ENCODE data around the gene SOX6. TPM values are rescaled to one million over a fixed set of nuclear protein-coding genes. Genes with fewer than 3 reads are reported as not detected.

The SOX6 gene
- total RNA-seq, 1 donor from 2014 or later = 4.9 TPM

DNA sequence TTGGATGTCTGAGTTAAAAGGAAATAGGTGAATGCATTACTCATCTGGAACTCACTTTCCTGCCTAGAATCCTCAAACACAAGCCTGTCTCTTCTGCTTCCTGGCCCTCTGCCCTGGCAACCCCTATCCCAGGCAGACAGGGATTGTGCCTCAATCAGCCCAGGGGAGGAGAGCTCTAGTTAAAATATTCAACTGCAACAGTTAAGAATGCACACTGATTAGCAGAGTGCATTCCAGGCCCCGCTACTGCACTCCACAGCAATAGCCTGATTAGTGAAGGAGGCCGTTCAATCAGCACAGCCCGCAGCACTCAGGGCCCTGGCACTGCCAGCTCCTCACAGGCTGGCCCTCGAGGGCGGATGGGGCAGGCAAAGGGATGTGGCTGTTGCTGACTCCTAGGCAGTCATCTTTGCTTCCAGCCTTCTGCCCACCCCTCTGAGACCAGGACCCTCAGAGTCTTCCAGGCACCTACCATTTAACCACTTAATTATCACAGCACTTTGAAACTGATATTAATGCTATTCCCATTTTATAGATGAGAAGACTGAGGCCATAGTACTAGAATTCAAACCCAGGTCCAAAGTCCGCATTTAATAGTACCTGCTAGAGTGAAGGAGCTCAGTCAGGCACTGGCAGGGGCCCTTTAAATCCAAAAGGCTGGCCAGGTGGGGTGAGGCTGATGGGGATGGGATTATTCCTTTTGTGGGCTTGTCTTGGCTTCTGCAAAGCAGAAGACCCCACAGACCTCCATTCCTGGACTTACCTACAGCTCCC lies 435.3 kb downstream of the SOX6 start:
- H3K36me3 ChIP-seq = no peaks in the 10 kb centered on the region
- TF ChIP-seq POLR2AphosphoS5 (IDR thresholded peaks at IDR 0.05; ENCODE audit: insufficient read depth in 1 of 2, low read depth in 1 of 2) (no peak), POLR2A (IDR thresholded peaks at IDR 0.05) (no peak)
- TF ChIP-seq, protein P1, sequence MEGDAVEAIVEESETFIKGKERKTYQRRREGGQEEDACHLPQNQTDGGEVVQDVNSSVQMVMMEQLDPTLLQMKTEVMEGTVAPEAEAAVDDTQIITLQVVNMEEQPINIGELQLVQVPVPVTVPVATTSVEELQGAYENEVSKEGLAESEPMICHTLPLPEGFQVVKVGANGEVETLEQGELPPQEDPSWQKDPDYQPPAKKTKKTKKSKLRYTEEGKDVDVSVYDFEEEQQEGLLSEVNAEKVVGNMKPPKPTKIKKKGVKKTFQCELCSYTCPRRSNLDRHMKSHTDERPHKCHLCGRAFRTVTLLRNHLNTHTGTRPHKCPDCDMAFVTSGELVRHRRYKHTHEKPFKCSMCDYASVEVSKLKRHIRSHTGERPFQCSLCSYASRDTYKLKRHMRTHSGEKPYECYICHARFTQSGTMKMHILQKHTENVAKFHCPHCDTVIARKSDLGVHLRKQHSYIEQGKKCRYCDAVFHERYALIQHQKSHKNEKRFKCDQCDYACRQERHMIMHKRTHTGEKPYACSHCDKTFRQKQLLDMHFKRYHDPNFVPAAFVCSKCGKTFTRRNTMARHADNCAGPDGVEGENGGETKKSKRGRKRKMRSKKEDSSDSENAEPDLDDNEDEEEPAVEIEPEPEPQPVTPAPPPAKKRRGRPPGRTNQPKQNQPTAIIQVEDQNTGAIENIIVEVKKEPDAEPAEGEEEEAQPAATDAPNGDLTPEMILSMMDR (IDR thresholded peaks at IDR 0.05) = no peak
- intact Hi-C loops (cut with DNase I) = no loop called here

DNA sequence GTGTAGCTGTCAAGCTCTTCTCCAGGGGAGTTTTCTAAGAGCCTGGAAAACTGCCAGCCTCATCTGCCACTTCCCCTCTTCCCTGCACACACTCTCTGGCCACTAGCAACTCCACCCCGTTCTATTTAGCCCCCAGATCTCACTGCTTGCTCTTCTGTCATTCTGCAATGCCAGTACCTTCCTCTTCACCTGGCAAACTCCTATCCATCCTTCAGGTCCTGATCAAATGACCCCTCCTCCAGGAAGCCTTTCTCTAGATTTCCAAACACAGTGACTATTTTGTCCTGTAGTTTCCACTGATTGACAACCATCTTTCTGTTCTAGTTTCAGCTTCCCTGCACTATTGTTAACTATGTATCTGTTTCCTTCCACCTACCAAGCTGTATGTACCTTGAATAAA lies 437.7 kb downstream of the SOX6 start:
- no peak overlapping the region for H3K4me3 ChIP-seq
- no peaks in the 10 kb centered on the region for H3K9me3 ChIP-seq
- intact Hi-C loops (cut with DNase I) = no loop called here
- no peaks in the 10 kb centered on the region for H3K27me3 ChIP-seq
- H3K36me3 ChIP-seq = no peaks in the 10 kb centered on the region
- no peak for DNase-seq (ENCODE audit: extremely low spot score in 2 of 2)
- H3K27ac ChIP-seq = no peak overlapping the region
- TF ChIP-seq, protein P1 (IDR thresholded peaks at IDR 0.05) = no peak
- TF ChIP-seq POLR2AphosphoS5 (IDR thresholded peaks at IDR 0.05; ENCODE audit: insufficient read depth in 1 of 2, low read depth in 1 of 2) = no peak
- no peak for TF ChIP-seq POLR2A (IDR thresholded peaks at IDR 0.05)
- no peaks in the 10 kb centered on the region for H3K4me1 ChIP-seq

More for the DNA sequence above, 435.3 kb downstream of the SOX6 start:
- no peak overlapping the region for H3K27ac ChIP-seq
- H3K27me3 ChIP-seq = no peaks in the 10 kb centered on the region
- DNase-seq (ENCODE audit: extremely low spot score in 2 of 2) = no peak
- no peaks in the 10 kb centered on the region for H3K9me3 ChIP-seq
- no peaks in the 10 kb centered on the region for H3K4me1 ChIP-seq
- no peak overlapping the region for H3K4me3 ChIP-seq

DNA sequence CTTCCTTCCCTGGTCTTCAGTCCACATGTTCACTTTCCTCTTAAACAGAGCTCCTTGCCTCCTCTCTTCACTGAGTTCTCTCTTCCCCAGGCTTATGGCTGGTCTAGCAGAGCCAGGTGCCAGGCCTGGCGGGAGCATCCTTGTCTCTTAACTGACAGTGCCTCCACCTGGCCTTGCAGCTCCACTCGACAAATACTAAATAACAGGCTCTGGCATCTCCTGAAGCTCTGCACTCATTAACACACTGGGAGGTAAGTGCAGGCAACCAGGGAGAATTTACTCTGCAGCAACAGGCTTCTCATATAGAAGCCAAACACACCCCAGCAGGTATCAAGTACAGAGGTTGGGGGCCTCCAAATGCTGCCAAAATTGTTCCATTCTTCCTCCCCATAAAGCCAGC lies 438.1 kb downstream of the SOX6 start:
- no peaks in the 10 kb centered on the region for H3K4me1 ChIP-seq
- H3K27ac ChIP-seq = no peak overlapping the region
- no peaks in the 10 kb centered on the region for H3K9me3 ChIP-seq
- H3K36me3 ChIP-seq = no peaks in the 10 kb centered on the region
- intact Hi-C loops (cut with DNase I) = no loop called here
- TF ChIP-seq, protein P1 (IDR thresholded peaks at IDR 0.05) = no peak
- TF ChIP-seq POLR2A (IDR thresholded peaks at IDR 0.05) (no peak), POLR2AphosphoS5 (IDR thresholded peaks at IDR 0.05; ENCODE audit: insufficient read depth in 1 of 2, low read depth in 1 of 2) (no peak)
- no peak for DNase-seq (ENCODE audit: extremely low spot score in 2 of 2)
- no peak overlapping the region for H3K4me3 ChIP-seq
- no peaks in the 10 kb centered on the region for H3K27me3 ChIP-seq

Data from vagina (tissue), 2 donors.